Limb (tissue), 2 donors: Measurements from ENCODE around the gene IL4I1.

ENCODE experiments used
- DNase-seq, 2 donors: peaks; one replicate each; pipeline ENCODE4 v3.0.0-alpha.2; 2016; ENCODE audit errors: extremely low spot score in 2 of 2

Gene IL4I1

GRCh38 chr19:49864890-49865289, 31.8 kb downstream of the IL4I1 start:
- no peak for DNase-seq

DNA sequence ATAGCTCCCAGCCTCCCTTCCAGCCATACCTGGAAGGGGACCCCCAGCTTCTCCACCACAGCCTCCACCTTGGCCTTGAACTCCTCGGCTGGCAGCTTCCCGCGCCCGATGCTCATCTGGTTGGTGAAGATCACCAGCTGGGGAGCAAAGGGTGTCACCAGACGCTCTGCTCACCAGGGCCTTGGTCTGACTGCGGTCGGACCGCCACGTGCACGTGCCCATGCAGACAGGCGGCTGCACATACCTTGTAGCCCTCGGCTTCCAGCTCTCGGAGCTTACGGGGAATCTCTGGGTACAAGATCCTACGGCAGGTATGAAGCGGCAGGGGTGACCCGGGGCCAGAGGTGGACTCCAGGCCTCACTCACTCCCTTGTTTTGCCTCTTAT, 32.8 kb downstream of the IL4I1 start:
- DNase-seq: no peak

DNA sequence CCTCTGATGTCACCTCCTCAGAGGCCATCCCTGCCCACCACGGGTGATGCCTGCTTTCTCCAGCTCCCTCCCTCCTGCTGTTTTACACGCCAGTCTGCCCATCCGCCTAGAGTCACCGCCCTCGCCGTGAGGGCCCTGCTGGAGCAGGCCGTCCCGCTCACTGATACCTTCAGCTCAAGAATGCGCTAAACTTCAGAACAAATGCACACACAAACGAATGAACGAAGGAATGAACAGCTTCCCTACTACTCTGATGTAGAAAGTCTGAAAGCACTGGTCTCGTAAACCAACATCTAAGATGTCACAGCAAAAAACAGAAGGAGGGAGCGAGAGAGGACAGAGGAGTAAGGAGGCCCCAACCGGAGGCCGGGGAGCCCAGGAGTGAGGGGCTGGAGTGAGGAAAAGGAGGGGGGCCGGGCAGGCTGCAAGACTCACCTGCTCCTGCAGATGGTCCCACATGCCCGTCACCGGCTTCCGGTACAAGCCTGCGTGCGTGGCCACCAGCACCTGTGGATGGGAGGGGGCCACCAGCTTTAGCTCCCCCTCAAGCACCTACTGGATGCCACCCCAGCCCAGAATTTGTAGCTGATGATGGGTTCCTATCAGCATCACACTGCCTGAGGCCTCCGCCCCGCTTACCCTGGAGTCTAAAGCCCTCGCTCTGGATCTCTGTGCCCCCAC, 33.3 kb downstream of the IL4I1 start:
- no peak for DNase-seq

GRCh38 chr19:49862391-49863253, 34.1 kb downstream of the IL4I1 start:
- no peak for DNase-seq

- DNase-seq: no peak
These were observed 34.9 kb downstream of the IL4I1 start for GRCh38 chr19:49861541-49862378.

DNA sequence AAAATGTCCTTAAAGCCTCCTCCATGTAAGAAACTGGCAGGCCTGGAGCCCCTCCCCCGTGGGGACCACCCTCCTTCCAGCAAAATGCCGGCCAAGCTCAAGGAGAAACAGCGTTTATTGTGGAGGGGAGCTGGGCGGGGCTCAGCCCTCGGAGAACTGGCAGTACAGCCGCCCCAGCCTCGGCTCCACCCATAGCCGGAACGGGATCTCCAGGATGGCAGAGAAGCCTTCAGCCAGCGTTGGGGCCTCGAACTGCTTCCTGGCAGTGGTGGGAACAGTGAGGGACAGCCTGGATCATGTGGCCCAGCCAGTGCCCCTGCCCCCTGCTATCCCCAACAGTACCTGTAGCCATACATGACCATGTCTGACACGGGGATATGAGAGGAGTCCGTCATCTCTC, 35.6 kb downstream of the IL4I1 start:
- peak in 1 of 2 donors; percentile 72 for DNase-seq

- DNase-seq: peak in 1 of 2 donors; percentile 52
These were observed 36.2 kb downstream of the IL4I1 start for GRCh38 chr19:49860336-49861102.

- no peak for DNase-seq
These were observed 36.9 kb downstream of the IL4I1 start for GRCh38 chr19:49859682-49860335.

DNA sequence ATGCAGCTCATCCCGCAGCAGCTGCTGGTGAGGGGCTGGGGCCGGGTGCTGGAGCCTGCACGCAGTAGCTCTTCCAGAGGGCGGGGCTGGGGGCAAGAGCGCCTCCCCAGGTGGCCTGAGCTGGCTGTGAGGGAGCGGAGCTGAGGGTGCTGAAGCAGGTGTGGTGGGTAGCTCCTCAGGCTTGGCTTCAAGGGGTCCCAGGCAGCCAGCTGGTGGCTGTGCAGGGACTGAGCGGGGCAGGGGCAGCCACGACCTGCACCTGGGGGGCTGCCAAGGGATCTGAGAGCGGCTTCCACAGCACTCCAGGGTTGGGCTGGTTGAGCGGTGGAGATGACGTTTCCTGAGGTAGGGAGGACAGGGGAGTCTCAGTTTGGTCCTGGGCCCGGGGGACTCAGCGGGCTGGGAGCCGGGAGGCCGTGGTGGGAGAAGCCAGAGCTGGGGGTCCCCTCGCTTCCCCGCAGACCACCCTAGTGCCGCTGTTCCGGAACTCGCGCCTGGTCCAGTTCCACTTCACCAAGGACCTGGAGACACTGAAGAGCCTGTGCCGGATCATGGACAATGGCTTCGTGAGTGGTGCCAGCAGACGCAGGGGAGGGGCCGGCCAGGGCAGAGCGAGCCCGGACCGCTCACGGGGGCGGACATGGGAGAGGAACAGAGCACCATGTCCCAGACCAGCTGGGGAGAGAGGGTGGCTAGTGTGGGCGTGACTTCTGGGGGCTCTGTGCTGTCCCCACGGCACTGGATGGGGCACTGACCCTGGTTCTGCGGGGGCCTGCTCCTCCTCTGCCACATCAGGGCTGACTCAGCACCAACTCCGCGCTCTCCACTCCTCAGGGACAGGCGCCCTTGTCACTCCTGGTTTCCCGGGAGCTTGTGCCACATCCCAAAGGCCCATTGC, 38.4 kb downstream of the IL4I1 start:
- no peak for DNase-seq

- no peak for DNase-seq
These were observed 38.9 kb downstream of the IL4I1 start for GRCh38 chr19:49857838-49858087.

GRCh38 chr19:49857061-49857837, 39.4 kb downstream of the IL4I1 start:
- no peak for DNase-seq

DNA sequence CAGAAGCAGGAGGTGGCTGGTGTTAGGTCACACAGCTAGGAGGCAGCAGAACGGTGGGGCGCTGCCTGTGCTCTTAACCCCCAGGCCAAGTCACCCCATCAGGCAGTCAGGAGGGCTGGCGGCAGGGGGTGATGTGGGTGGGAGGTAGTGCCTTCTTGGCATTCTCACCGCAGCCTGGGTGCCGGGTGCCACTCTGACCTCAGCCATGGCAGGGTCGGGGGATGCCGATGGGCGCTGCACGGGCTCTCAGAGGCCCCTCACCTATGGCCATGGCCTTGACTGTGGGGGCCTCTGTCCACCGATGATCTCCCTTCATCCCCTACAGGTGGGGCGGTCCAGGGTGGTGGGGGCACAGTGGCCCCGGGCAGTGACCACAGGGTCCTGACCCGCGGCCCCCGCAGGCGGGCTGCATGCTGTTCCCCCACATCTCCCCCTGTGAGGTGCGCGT, 40.1 kb downstream of the IL4I1 start:
- no peak for DNase-seq

- DNase-seq: no peak
These were observed 40.8 kb downstream of the IL4I1 start for GRCh38 chr19:49855676-49856573.

GRCh38 chr19:49855277-49855675, 41.4 kb downstream of the IL4I1 start:
- no peak for DNase-seq

- no peak for DNase-seq
These were observed 42.1 kb downstream of the IL4I1 start for GRCh38 chr19:49854378-49855263.

DNA sequence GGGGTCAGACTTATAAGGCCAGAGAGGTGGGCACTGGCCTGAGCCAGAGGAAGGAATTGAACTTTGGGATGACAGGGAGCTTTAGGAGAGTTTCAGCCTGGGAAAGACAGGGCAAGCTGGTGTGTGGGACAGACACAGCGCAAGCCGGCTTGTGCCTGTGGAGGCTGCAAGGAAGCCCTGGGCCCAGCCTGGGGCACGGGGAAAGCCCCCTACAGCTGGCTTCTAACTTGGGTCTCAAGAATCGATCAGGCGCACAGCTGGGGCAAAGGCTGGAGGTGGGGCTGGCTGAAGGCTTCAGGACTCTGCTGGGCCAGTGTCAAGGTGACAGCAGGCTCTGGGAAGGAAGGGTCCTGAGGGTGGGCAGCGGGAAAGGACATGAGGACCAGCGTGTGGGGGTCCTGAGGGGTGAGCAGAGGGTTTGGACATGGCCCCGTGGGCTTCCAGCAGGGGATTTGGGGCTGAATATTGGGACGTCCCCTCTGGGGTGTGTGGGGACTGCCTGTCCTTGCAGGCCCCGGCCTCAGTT, 42.8 kb downstream of the IL4I1 start:
- no peak for DNase-seq

GRCh38 chr19:49852631-49853126, 44.0 kb downstream of the IL4I1 start:
- no peak for DNase-seq
